Measurements from ENCODE around the gene CWC25. TPM values are rescaled to one million over a fixed set of nuclear protein-coding genes. Genes with fewer than 3 reads are reported as not detected.

CWC25 gene
- total RNA-seq, 4 donors from 2014 or later: 9.4 to 25.9 (median 16.8) TPM

GRCh38 chr17:38777641-38778250, 47.4 kb downstream of the CWC25 start:
- TF ChIP-seq CTCF (IDR thresholded peaks at IDR 0.05) (no peak), POLR2A (IDR thresholded peaks at IDR 0.05) (no peak)
- H3K27me3 ChIP-seq: no peaks in the 10 kb centered on the region
- WGBS, 2 donors: 81 to 83% methylated on average over 5 to 7 of the region's 7 CpGs
- no peak for DNase-seq
- no peaks in the 10 kb centered on the region for H3K9me3 ChIP-seq
- peaks cover 25 to 100% (median 70%) of the 10 kb centered on the region in 3 donors for H3K36me3 ChIP-seq
- intact Hi-C loops (cut with DNase I): no loop called here
- no peak overlapping the region for H3K4me3 ChIP-seq
- no peaks in the 10 kb centered on the region for H3K4me1 ChIP-seq
- H3K27ac ChIP-seq: no peak overlapping the region

GRCh38 chr17:38773258-38773657, 51.9 kb downstream of the CWC25 start:
- no peaks in the 10 kb centered on the region for H3K27me3 ChIP-seq
- H3K4me3 ChIP-seq: no peak overlapping the region
- intact Hi-C loops (cut with DNase I): no loop called here
- H3K36me3 ChIP-seq: peaks cover 19 to 100% (median 54%) of the 10 kb centered on the region in 3 donors
- no peak for DNase-seq
- TF ChIP-seq POLR2A (IDR thresholded peaks at IDR 0.05) (no peak), CTCF (IDR thresholded peaks at IDR 0.05) (no peak)
- H3K4me1 ChIP-seq: no peaks in the 10 kb centered on the region
- no peak overlapping the region for H3K27ac ChIP-seq
- no peaks in the 10 kb centered on the region for H3K9me3 ChIP-seq

GRCh38 chr17:38768417-38768816, 56.7 kb downstream of the CWC25 start:
- Histone ChIP-seq H3K36me3 (peaks cover 32 to 100% (median 45%) of the 10 kb centered on the region in 3 donors), H3K27me3 (no peaks in the 10 kb centered on the region), H3K27ac (no peak overlapping the region), H3K4me1 (no peaks in the 10 kb centered on the region), H3K4me3 (no peak overlapping the region), H3K9me3 (no peaks in the 10 kb centered on the region)
- intact Hi-C loops (cut with DNase I): no loop called here
- 47 to 77% methylated on average over 3 to 6 of the region's 6 CpGs for WGBS, 2 donors
- no peak for TF ChIP-seq POLR2A (IDR thresholded peaks at IDR 0.05)
- no peak for TF ChIP-seq CTCF (IDR thresholded peaks at IDR 0.05)
- no peak for DNase-seq

GRCh38 chr17:38766341-38766740, 58.8 kb downstream of the CWC25 start:
- Histone ChIP-seq H3K36me3 (peaks cover 37 to 100% (median 44%) of the 10 kb centered on the region in 3 donors), H3K9me3 (no peaks in the 10 kb centered on the region), H3K27ac (no peak overlapping the region), H3K4me3 (no peak overlapping the region), H3K27me3 (no peaks in the 10 kb centered on the region), H3K4me1 (no peaks in the 10 kb centered on the region)
- DNase-seq: no peak
- TF ChIP-seq CTCF (IDR thresholded peaks at IDR 0.05) (no peak), POLR2A (IDR thresholded peaks at IDR 0.05) (no peak)
- 97% methylated on average over 4 to 5 of the region's 5 CpGs for WGBS, 2 donors
- intact Hi-C loops (cut with DNase I): no loop called here

GRCh38 chr17:38762231-38762630, 62.9 kb downstream of the CWC25 start:
- no peaks in the 10 kb centered on the region for H3K9me3 ChIP-seq
- TF ChIP-seq POLR2A (IDR thresholded peaks at IDR 0.05) (no peak), CTCF (IDR thresholded peaks at IDR 0.05) (no peak)
- H3K27ac ChIP-seq: no peak overlapping the region
- H3K36me3 ChIP-seq: peaks cover 26 to 100% (median 46%) of the 10 kb centered on the region in 3 donors
- DNase-seq: no peak
- no peaks in the 10 kb centered on the region for H3K27me3 ChIP-seq
- 96 to 97% methylated on average over 3 of the region's 3 CpGs for WGBS, 2 donors
- intact Hi-C loops (cut with DNase I): no loop called here
- H3K4me1 ChIP-seq: no peaks in the 10 kb centered on the region
- H3K4me3 ChIP-seq: no peak overlapping the region
